Kidney (tissue), 14 donors: ENCODE data around the gene TBC1D9B. TPM values are rescaled to one million over a fixed set of nuclear protein-coding genes. Genes with fewer than 3 reads are reported as not detected.

Source experiments
- DNase-seq, 5 donors: peaks; one replicate each; pipeline ENCODE4 v3.0.0-alpha.2; 2013 to 2020
- FAIRE-seq: peaks from 2 replicates; lab custom pipeline; 2012; peaks lifted over from hg19 to GRCh38; lab: Jason Lieb, UNC
- H3K27ac ChIP-seq, 2 donors: one replicate each; pipeline ENCODE4 v1.7.0; 2013; ENCODE audit warnings: low read depth in 2 of 2, low read length in 2 of 2, inconsistent platforms in 1 of 2
- H3K27me3 ChIP-seq: one replicate; pipeline ENCODE4 v1.7.1; 2013; ENCODE audit warnings: low read length, inconsistent platforms; ENCODE audit not compliant: control insufficient read depth, insufficient read depth
- H3K36me3 ChIP-seq, 3 donors: one replicate each; pipeline versions ENCODE4 v1.7.0 to v1.7.1; 2013; ENCODE audit warnings: low read length in 3 of 3, control low read depth in 1 of 3, inconsistent platforms in 1 of 3; ENCODE audit not compliant: insufficient read depth in 3 of 3, control insufficient read depth in 2 of 3
- H3K4me1 ChIP-seq, 3 donors: one replicate each; pipeline versions ENCODE4 v1.7.0 to v1.7.1; 2013; ENCODE audit warnings: low read length in 3 of 3, inconsistent platforms in 1 of 3, low read depth in 1 of 3; ENCODE audit not compliant: control insufficient read depth in 2 of 3, insufficient read depth in 2 of 3
- H3K4me3 ChIP-seq, 3 donors: one replicate each; pipeline versions ENCODE4 v1.7.0 to v1.8.1; 2013; ENCODE audit warnings: low read length in 3 of 3, control low read depth in 1 of 3, inconsistent platforms in 1 of 3
- H3K9ac ChIP-seq, 3 donors: one replicate each; pipeline versions ENCODE4 v1.7.0 to v1.7.1; 2013; ENCODE audit warnings: low read length in 3 of 3, control low read depth in 1 of 3, inconsistent platforms in 1 of 3
- H3K9me3 ChIP-seq, 3 donors: one replicate each; pipeline versions ENCODE4 v1.7.0 to v1.7.1; 2013; ENCODE audit warnings: low read length in 3 of 3, control low read depth in 1 of 3, inconsistent platforms in 1 of 3; ENCODE audit not compliant: control insufficient read depth in 2 of 3, insufficient read depth in 1 of 3
- CTCF ChIP-seq: IDR thresholded peaks from 3 replicates; pipeline ENCODE4 v1.5.1; 2012; ENCODE audit warnings: mild to moderate bottlenecking, moderate library complexity, borderline replicate concordance; ENCODE audit not compliant: insufficient read depth; ENCODE audit errors: extremely low read depth
- intact Hi-C: fragments of 100-400 bp; cut with DNase I; formaldehyde crosslinking; loops from one replicate; pipeline ENCODE4 v1.11.1; 2022
- polyA plus RNA-seq: library from polyadenylated mRNA; stranded (reverse); fragments of 350-450 nt; fragmentation: Illumina TruSeq; extraction: RNeasy Lipid Tissue Mini Kit (QIAGEN cat#74804); gene quantifications from one replicate; pipeline ENCODE4 v1.2.3, GENCODE V29; 2014; ENCODE audit warnings: low read depth, low replicate concordance; ENCODE audit not compliant: insufficient read depth
- total RNA-seq: library from RNA; stranded (reverse); fragmentation: NEBNext Ultra II Directional; extraction: Animal tissue kit (Norgen Biotek cat#: 25700); gene quantifications from one replicate; pipeline ENCODE4 v1.2.1, GENCODE V29; 2021
- donor health status: control.
- donor health status: control.
- donor health status: control.
- donor health status: control.
- donor health status: control.
- donor health status: DM: yes; HTN: yes; CAD: no.
- donor health status: Normal renal cell carcinoma (clear cell type).

The TBC1D9B gene
- total and polyA plus RNA-seq, 2 donors from 2014 or later, result 49.5 to 117 TPM

GRCh38 chr5:179832039-179832745 lies 75.5 kb downstream of the TBC1D9B start:
- FAIRE-seq, result no peak
- H3K27me3 ChIP-seq, result no peaks in the 10 kb centered on the region
- DNase-seq, result peak in 1 of 5 donors; percentile 59
- H3K36me3 ChIP-seq, result peaks cover 8 to 64% (median 47%) of the 10 kb centered on the region in 3 donors
- peaks cover 0 to 25% (median 3%) of the 10 kb centered on the region in 3 donors for H3K4me1 ChIP-seq
- TF ChIP-seq CTCF, result peak; percentile 21
- intact Hi-C loops, result no loop called here
- H3K27ac ChIP-seq, result no peak overlapping the region
- H3K9me3 ChIP-seq, result no peaks in the 10 kb centered on the region
- H3K4me3 ChIP-seq, result no peak overlapping the region
- H3K9ac ChIP-seq, result no peak overlapping the region

- TF ChIP-seq CTCF, result no peak
- no peak overlapping the region for H3K27ac ChIP-seq
- FAIRE-seq, result no peak
- H3K9me3 ChIP-seq, result no peaks in the 10 kb centered on the region
- intact Hi-C loops, result no loop called here
- peak in 1 of 5 donors; percentile 17 for DNase-seq
- H3K36me3 ChIP-seq, result peaks cover 8 to 63% (median 41%) of the 10 kb centered on the region in 3 donors
- H3K27me3 ChIP-seq, result no peaks in the 10 kb centered on the region
- peaks cover 0 to 17% (median 4%) of the 10 kb centered on the region in 3 donors for H3K4me1 ChIP-seq
- no peak overlapping the region for H3K4me3 ChIP-seq
- no peak overlapping the region for H3K9ac ChIP-seq
Observed at GRCh38 chr5:179830818-179831468, 76.8 kb downstream of the TBC1D9B start.

DNA sequence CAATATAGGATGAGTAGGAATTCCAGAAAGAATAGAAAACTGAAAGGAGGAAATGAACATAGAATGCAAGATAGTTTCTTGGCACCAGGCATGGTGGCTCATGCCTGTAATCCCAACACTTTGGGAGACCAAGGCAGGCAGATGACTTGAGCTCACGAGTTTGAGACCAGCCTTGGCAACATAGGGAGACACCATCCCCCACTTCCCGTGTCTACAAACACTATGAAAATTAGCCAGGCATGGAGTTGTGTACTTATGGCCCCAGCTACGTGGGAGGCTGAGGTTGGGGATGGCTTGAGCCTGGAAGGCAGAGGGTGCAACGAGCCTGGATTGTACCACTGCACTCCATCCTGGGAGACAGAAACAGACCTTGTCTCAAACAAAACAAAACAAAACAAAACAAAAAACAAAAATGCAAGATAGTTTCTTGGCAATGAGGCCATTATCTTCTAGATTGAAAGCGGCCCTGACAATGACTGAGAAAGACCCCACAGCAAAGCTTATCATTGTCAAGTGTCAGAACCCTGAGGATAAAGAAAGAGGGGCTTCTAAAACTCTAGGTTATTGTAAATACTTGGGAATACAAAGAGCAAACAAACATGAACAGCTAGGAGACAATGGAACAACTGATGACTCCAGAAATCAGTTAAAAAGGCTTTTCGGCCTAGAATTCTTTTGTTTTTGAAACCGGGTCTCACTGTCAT lies 77.8 kb downstream of the TBC1D9B start:
- TF ChIP-seq CTCF, result no peak
- H3K36me3 ChIP-seq, result peaks cover 8 to 72% (median 49%) of the 10 kb centered on the region in 3 donors
- DNase-seq, result peak in 2 of 5 donors; percentile 4 to 42
- intact Hi-C loops, result no loop called here
- H3K4me3 ChIP-seq, result no peak overlapping the region
- no peak overlapping the region for H3K27ac ChIP-seq
- no peaks in the 10 kb centered on the region for H3K9me3 ChIP-seq
- H3K27me3 ChIP-seq, result no peaks in the 10 kb centered on the region
- H3K9ac ChIP-seq, result no peak overlapping the region
- H3K4me1 ChIP-seq, result peaks cover 0 to 25% (median 15%) of the 10 kb centered on the region in 3 donors
- FAIRE-seq, result no peak
